HG02571 (cell line): Measurements from ENCODE around the gene SMTNL2.
"Not testable (repeated sequence)": the region's sequence is repeated elsewhere in the genome, so short reads cannot be mapped to it uniquely, and the experiment has no call there.

ENCODE experiments used
- ATAC-seq: cut with Tn5 transposase; IDR thresholded peaks from one replicate; pipeline ENCODE4 v1.9.1; 2021; ENCODE audit warnings: mild to moderate bottlenecking, moderate library complexity; ENCODE audit not compliant: unreplicated experiment

The SMTNL2 gene

GRCh38 chr17:4583206-4583605 is 1.1 kb upstream of the SMTNL2 start:
- ATAC-seq: no peak

- ATAC-seq: no peak
Observed at GRCh38 chr17:4583782-4584100, 588 bp upstream of the SMTNL2 start.

GRCh38 chr17:4584917-4585637 is 748 bp downstream of the SMTNL2 start:
- no peak for ATAC-seq

- no peak for ATAC-seq
Observed at GRCh38 chr17:4585638-4585994, 1.3 kb downstream of the SMTNL2 start.

GRCh38 chr17:4586043-4586442 is 1.7 kb downstream of the SMTNL2 start:
- ATAC-seq: no peak

- ATAC-seq: no peak
Observed at GRCh38 chr17:4587195-4587594, 2.9 kb downstream of the SMTNL2 start.

GRCh38 chr17:4587803-4588202 is 3.5 kb downstream of the SMTNL2 start:
- no peak for ATAC-seq

GRCh38 chr17:4588391-4588790 is 4.1 kb downstream of the SMTNL2 start:
- ATAC-seq: no peak

- ATAC-seq: no peak
Observed at GRCh38 chr17:4588898-4589625, 4.7 kb downstream of the SMTNL2 start.

- not testable (repeated sequence) for ATAC-seq
Observed at GRCh38 chr17:4590042-4590441, 5.7 kb downstream of the SMTNL2 start.

- ATAC-seq: no peak
Observed at GRCh38 chr17:4590981-4591453, 6.7 kb downstream of the SMTNL2 start.

- no peak for ATAC-seq
Observed at GRCh38 chr17:4591529-4591928, 7.2 kb downstream of the SMTNL2 start.

GRCh38 chr17:4592240-4593005 is 8.1 kb downstream of the SMTNL2 start:
- no peak for ATAC-seq

GRCh38 chr17:4593021-4593421 is 8.7 kb downstream of the SMTNL2 start:
- ATAC-seq: no peak

GRCh38 chr17:4594406-4594805 is 10.1 kb downstream of the SMTNL2 start:
- no peak for ATAC-seq

GRCh38 chr17:4594931-4595684 is 10.8 kb downstream of the SMTNL2 start:
- no peak for ATAC-seq

GRCh38 chr17:4595685-4596342 is 11.5 kb downstream of the SMTNL2 start:
- not testable (repeated sequence) for ATAC-seq

- no peak for ATAC-seq
Observed at GRCh38 chr17:4596636-4597380, 12.5 kb downstream of the SMTNL2 start.

GRCh38 chr17:4597975-4598374 is 13.6 kb downstream of the SMTNL2 start:
- no peak for ATAC-seq
